Fibroblast of the aortic adventitia (primary cell): Measurements from ENCODE around the gene DYNLT5. TPM values are rescaled to one million over a fixed set of nuclear protein-coding genes. Genes with fewer than 3 reads are reported as not detected.
"Not testable (repeated sequence)": the region's sequence is repeated elsewhere in the genome, so short reads cannot be mapped to it uniquely, and the experiment has no call there.

ENCODE experiments used
- DNase-seq: peaks from one replicate; pipeline ENCODE4 v3.0.0-alpha.2; 2010; ENCODE audit warnings: low read depth
- H3K4me3 ChIP-seq: 2 replicates; pipeline ENCODE4 v1.5.1; 2011; ENCODE audit warnings: low read depth, mild to moderate bottlenecking, control low read depth, low read length, moderate library complexity
- total RNA-seq: library from RNA; depleted of rRNA; stranded (reverse); fragments of >200 nt; gene quantifications from 2 replicates; pipeline ENCODE4 v1.2.3, GENCODE V29; 2012; ENCODE audit warnings: low replicate concordance
- TF ChIP-seq, protein P1 (sequence below): IDR thresholded peaks from 2 replicates; pipeline ENCODE4 v1.5.1; 2011; ENCODE audit warnings: mild to moderate bottlenecking, low read length, control low read depth, inconsistent platforms; ENCODE audit not compliant: insufficient read depth

Gene DYNLT5
- total RNA-seq, 1 donor, result 1.4 TPM

DNA sequence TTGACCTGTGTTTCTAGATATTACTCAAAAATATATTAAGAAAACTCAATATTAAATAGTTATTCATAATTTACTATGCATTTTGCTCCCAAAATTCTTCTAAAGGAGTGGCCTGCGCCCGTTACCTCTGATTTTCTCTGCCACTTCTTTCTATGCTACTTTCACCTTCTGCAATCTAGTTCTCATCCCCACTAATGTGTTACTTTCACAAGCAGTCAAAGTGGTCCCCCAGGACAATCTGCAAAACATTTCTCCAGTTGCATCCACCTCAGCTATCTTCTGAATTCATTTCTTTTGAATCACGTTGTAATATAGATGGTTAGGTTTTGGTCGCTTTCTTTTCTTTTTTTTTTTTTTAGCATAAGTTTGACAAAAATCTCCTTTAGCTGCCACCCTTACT lies 35.4 kb downstream of the DYNLT5 start:
- TF ChIP-seq, protein P1, sequence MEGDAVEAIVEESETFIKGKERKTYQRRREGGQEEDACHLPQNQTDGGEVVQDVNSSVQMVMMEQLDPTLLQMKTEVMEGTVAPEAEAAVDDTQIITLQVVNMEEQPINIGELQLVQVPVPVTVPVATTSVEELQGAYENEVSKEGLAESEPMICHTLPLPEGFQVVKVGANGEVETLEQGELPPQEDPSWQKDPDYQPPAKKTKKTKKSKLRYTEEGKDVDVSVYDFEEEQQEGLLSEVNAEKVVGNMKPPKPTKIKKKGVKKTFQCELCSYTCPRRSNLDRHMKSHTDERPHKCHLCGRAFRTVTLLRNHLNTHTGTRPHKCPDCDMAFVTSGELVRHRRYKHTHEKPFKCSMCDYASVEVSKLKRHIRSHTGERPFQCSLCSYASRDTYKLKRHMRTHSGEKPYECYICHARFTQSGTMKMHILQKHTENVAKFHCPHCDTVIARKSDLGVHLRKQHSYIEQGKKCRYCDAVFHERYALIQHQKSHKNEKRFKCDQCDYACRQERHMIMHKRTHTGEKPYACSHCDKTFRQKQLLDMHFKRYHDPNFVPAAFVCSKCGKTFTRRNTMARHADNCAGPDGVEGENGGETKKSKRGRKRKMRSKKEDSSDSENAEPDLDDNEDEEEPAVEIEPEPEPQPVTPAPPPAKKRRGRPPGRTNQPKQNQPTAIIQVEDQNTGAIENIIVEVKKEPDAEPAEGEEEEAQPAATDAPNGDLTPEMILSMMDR, result no peak
- DNase-seq, result no peak
- H3K4me3 ChIP-seq, result no peak overlapping the region

DNA sequence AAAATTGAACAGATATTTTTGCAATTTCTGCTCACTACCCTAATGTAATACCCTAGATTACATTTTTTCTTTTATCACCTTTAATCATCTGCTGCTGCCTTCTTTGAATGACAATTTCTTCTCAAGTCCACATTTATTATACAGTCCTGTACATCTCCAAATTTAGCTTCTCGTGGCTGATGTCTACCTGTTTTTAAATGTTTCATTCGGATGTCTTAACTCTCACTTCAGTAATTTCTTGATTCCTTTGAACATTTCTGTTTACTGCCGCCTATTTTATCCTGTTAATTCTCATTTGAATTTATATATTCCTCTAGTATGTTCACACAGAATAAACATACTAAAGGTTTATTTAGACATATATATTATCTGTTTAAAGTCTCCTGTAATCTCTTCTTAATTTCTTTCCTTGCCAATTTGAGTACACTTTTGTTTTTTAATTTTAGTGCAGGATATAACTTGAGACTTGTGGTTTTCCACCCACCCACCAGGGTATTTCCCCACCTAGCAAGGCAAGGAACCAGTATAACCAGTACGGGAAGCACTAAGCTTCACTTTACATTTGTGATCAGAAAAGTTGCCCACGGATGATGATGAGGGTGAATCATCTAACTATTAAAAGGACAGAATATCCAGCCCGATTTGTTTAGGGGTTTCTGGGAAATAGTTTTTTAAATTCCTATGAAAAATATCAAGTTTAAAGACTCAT lies 36.1 kb downstream of the DYNLT5 start:
- H3K4me3 ChIP-seq, result no peak overlapping the region
- DNase-seq, result no peak
- TF ChIP-seq, protein P1, result no peak

DNA sequence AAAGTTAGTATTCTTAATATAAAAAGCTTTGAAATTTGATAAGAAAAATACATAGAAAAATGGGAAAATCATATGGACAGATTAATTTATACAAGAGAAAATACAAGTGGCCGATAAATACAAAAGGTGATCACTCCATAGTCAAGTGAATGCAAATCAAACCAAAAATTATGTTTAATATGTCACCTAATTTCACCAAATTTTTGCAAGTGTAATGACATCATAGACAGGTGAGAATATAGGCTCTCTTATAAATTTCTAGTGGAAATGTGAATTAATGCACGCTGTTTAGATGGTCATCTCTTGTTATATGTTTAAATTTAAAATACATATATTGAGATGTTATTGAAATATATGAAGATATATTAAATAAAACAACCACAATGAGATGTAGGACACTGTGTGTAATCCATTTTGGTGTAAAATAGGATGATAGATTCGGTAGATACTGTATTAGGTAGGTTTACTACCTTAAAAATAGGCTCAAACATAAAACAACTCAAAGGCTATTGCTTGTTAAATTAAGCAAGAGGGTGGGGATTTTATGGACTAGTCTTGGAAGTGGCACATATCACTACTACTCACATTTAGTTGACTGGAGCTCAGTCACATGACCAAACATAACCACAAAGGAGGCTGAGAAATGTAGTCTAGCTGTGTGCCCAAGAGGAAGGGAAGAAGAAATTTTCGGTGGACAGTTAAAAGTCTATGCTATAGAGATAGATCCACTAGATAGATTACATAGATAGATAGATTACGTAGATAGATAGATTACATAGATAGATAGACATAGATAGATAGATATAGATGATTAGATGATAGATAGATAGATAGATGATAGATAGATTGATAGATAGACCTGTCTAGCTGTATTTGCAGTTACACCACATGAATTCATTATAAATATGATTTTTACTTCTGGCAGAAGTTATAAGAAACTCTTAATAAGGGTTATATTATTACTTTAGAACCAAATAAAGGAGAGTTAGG lies 39.7 kb downstream of the DYNLT5 start:
- no peak for DNase-seq
- TF ChIP-seq, protein P1, result no peak
- no peak overlapping the region for H3K4me3 ChIP-seq

DNA sequence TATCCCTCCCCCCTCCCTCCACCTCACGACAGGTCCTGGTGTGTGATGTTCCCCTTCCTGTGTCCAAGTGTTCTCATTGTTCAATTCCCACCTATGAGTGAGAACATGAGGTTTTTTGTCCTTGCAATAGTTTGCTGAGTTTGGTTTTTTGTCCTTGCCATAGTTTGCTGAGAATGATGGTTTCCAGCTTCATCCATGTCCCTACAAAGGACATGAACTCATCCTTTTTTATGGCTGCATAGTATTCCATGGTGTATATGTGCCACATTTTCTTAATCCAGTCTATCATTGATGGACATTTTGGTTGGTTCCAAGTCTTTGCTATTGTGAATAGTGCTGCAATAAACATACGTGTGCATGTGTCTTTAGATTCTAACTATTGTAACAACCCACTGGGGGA lies 43.6 kb downstream of the DYNLT5 start:
- not testable (repeated sequence) for DNase-seq, H3K4me3 ChIP-seq

DNA sequence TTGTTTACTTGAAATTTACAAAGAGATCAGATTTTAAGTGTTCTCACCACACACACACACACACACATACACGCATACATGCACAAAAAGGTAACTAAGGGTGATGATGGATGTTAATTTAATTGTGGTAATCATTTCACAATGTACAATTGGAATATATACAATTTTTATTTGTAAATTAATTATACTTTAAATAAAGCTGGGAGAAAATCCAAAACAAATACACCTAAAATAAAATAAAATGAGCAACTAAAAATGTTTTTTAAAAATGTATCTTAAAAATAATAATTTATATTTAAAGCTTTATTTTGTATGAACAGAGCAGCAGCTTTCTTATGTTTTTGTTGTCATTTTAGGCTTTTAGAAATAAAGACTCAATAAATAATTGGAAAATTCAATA lies 57.0 kb downstream of the DYNLT5 start:
- H3K4me3 ChIP-seq, result no peak overlapping the region
- TF ChIP-seq, protein P1, result no peak
- DNase-seq, result no peak

DNA sequence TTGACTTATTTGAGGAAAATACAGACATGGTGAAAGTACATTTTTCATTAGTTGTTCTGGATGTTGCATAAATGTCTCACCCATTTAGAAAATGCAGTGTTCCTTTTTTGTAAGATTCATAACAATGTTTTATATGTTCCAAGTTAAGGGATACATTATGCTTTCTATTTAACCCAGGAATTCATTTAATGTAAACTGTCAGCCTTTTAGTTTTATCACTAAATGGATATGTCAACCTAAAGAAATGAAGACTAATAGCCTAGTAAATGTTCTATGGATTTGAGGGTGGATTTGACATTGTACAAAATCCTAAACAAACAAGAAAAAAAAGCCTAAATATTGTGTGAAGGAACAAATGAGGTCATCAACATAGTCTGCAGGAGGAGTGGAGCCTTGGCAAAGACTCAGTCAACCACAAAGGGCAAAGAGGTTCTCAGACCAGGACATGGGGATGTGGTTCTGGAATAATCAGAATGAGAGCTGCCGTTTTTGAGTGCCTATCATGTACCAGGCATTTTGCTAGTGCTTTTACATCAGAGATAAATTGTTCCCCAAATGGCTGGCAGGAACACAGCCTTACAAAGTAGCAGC lies 57.6 kb downstream of the DYNLT5 start:
- TF ChIP-seq, protein P1, result no peak
- no peak overlapping the region for H3K4me3 ChIP-seq
- DNase-seq, result peak; percentile 8

DNA sequence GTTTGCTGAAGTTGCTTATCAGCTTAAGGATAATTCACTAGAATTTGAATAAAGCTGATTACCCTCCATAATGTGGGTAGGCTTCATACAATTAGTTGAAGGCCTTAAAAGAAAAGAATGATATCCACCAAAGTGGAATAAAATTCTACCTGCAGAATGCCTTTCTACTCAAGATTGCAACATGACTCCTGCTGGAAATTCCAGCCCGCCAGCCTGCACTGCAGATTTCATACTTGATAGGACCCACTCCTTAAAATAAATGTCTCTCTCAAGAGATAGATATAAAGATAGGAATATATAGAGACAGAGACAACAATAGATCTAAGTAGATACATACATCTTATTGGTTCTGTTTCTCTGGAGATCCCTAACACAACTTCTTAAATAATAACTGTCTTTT lies 72.5 kb downstream of the DYNLT5 start:
- no peak overlapping the region for H3K4me3 ChIP-seq
- no peak for DNase-seq
- TF ChIP-seq, protein P1, result no peak
